Stimulated activated CD4-positive, alpha-beta T cell treated with anti-CD3 and anti-CD28 coated beads, Interleukin-12 subunit alpha, Interleukin-12 subunit beta, amount 100 ng/mL, for 48 hours (primary cell): ENCODE data around the gene NAALAD2.
"Not testable (repeated sequence)": the region's sequence is repeated elsewhere in the genome, so short reads cannot be mapped to it uniquely, and the experiment has no call there.

Source experiments
- DNase-seq, 3 donors: peaks; one replicate each; pipeline ENCODE4 v3.0.0-alpha.2; 2020; ENCODE audit warnings: low read depth in 2 of 3, low spot score in 1 of 3

The NAALAD2 gene

GRCh38 chr11:90134478-90135003 lies at the start of gene NAALAD2:
Gene NAALAD2 (plus strand): TSS chr11:90134663. CDS start chr11:90134759, 96 bp downstream.
- no peak for DNase-seq

DNA sequence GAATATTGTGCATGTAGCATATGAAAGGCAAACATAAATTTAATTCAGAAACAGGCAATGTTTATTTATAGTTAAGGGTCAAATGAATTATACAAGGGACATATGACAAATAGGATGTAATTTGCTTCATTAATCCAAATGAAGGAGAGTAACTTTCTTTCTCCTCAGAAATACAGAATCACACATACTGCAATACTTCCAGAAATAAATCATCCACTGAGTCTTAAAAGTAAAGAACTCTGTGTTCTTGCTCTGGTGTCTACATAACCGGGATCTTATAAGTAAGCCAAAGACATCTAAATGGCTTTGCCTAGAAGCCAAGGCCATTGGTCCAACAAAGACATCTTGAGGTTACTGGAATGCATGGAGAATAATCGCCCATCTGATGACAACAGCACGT lies 48.8 kb upstream of the NAALAD2 start, which contains the start of gene UBTFL1:
Gene UBTFL1, plus strand, starts transcription at position 301 of the 400 bp plus-strand sequence. Its CDS starts 0 bp downstream, at position 301.
- not testable (repeated sequence) for DNase-seq

- not testable (repeated sequence) for DNase-seq
Measured at GRCh38 chr11:90088731-90089130, 45.7 kb upstream of the NAALAD2 start.

- DNase-seq = not testable (repeated sequence)
Measured at GRCh38 chr11:90095230-90095924, 39.1 kb upstream of the NAALAD2 start.

GRCh38 chr11:90098261-90098660 lies 36.2 kb upstream of the NAALAD2 start:
- DNase-seq = not testable (repeated sequence)

DNA sequence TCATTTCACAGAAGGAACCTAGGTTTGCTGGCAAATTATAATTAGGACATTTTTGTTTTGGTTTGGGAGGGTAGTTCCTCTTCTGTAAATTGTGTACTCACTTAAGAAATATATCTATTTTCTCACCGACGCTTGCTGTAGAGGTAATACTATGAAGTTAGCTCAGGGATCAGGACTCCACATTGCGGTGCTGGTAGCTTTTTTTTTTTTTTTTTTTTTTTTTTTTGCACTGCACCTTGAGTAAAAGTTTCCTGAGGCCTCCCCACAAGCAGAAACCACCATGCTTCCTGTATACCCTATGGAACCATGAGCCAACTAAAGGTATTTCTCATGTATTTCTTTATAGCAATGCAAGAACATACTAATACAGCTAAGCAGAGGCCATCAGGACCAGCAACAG lies 34.0 kb upstream of the NAALAD2 start:
- DNase-seq = no peak

GRCh38 chr11:90113541-90113940 lies 20.9 kb upstream of the NAALAD2 start:
- DNase-seq = no peak

DNA sequence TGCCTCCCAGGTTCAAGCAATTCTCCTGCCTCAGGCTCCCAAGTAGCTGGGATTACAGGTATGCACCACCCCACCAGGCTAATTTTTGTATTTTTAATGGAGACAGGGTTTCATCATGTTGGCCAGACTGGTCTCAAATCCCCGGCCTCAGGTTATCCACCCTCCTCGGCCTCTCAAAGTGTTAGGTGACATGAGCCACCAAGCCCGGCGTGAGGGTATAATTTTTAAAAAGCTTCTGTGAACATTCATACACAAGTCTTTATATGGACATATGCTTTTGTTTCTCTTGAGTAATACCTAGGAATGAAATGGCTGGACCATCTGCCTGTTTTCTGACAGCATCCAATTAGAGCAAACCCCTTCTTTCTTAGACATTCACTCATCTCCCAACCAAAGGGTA lies 14.3 kb upstream of the NAALAD2 start:
- DNase-seq = no peak

GRCh38 chr11:90124371-90124770 lies 10.1 kb upstream of the NAALAD2 start:
- DNase-seq = no peak

GRCh38 chr11:90124946-90125345 lies 9.5 kb upstream of the NAALAD2 start:
- no peak for DNase-seq

GRCh38 chr11:90133560-90134477 lies 644 bp upstream of the NAALAD2 start:
- no peak for DNase-seq

GRCh38 chr11:90135016-90135415 lies 553 bp downstream of the NAALAD2 start:
- no peak for DNase-seq

DNA sequence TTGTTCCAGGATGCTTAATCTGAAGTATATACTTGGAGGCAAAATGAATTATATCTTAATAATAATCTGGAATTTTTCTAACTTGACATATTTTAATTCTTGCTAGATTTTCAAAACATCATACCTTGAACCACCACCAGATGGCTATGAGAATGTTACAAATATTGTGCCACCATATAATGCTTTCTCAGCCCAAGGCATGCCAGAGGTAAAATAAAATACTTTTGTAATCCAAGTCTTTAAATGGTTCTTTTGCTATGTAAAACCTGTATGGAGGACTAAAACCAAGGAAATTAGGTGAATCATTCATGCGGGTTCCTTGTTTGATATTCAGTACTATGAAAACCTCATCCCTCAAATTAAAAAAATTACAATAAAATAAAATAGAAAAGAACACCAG lies 14.4 kb downstream of the NAALAD2 start:
- no peak for DNase-seq

GRCh38 chr11:90166982-90167573 lies 32.6 kb downstream of the NAALAD2 start:
- not testable (repeated sequence) for DNase-seq

GRCh38 chr11:90167704-90168103 lies 33.2 kb downstream of the NAALAD2 start:
- DNase-seq = not testable (repeated sequence)

GRCh38 chr11:90168571-90168970 lies 34.1 kb downstream of the NAALAD2 start:
- no peak for DNase-seq

- no peak for DNase-seq
Measured at GRCh38 chr11:90171359-90171758, 36.9 kb downstream of the NAALAD2 start.

DNA sequence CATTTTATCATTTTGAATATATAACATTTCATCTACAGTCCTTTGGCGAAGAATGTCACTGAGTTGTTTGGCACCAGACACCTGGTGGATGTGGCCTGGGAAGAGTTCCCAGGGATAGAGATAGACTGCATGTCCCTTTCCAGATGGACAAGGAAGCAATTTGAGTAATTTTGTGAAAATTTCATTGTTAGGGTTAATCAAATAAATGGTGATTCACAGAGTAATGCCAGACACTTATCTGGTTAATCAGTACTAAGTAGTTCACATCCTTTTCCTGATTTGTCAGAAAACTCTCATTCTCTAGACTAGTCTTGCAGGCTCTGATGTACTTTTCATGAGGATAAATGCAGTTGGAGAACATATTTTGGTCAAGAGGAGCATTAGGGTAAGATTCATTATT lies 41.6 kb downstream of the NAALAD2 start:
- no peak for DNase-seq

- no peak for DNase-seq
Measured at GRCh38 chr11:90178751-90179150, 44.3 kb downstream of the NAALAD2 start.

GRCh38 chr11:90179923-90180322 lies 45.5 kb downstream of the NAALAD2 start:
- DNase-seq = no peak

- DNase-seq = no peak
Measured at GRCh38 chr11:90187839-90188238, 53.4 kb downstream of the NAALAD2 start.
